ENCODE data around the gene GLDC.
"Not testable (repeated sequence)": the region's sequence is repeated elsewhere in the genome, so short reads cannot be mapped to it uniquely, and the experiment has no call there.

Gene GLDC

DNA sequence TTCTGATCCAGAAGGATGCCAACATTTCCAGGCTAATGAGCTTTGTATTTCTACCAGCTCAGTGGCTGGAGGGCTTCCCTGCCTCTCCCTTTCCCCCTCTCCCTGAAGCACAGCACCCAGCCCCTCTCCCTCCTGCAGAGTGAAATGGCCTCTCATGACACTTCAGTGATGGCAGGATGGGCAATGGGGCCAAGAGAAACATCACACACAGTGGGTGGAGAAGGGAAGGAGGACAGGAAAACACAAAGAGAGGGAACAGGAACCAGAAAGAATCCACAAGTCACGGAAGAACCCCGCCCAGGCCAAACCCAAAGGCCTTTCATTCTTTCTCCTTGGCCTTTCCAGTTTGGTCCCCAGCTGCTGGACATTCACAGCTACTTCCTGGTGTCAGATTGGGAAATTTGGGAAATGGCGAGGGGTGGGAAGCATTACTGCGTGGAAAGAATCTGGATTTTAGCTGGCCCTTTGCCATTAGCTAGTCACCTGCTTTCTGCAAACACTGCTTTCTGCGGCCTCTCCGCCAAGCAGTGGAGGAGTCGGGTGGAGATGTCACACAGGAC lies 82.6 kb downstream of the GLDC start:
- DNase-seq = no peak

DNA sequence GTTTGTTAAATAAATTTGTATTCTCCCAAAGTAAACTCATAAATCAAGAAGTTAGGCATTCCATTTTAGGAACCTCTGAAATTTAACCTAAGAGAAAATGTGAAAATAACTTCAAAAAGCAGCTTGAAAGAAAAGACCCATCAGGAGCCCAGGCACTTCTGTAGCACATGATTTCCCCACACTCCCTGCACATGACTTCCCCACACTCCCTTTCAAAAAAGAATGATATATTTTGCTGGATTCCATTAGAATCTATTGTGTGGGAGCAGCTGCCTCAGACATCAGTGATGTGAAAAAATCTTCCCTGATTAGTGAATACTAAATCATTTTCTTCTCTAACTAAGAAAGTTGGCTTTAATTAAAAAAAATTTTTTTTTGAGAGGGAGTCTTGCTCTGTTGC lies 83.3 kb downstream of the GLDC start:
- no peak for DNase-seq

DNA sequence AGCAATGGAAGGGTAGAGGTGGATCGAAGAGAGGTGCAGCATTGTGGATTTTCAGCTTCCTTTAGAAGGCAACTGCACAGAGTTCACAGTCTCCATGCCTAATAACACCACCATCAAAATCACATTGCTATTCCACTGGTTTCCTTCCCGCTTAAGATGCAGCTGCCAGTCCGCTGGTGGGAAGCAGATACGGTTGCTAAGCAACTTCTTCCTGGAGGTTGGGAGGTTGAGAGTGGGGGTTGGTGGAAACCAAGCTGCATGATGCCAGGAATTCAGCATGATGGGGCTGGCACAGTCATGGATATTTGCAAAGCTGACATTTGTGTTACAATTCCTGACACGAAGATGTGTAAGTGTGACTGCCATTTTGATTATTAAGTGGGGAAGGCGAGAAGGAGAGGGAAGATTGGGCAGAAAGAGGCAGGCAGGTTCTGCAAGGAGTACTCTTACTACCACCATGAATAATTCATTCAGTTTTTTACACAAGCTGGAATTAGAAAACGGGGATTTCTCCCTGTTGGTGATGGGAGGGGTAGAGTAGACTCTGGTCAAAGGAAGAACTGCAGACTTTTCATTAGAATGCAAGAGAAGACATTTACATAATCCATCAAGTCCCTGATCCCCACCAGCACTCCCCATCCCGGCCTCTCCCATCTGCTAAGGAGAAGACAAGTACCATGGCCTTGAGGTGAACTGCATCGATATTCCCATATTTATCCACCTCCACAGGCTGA lies 87.5 kb downstream of the GLDC start:
- no peak for DNase-seq

DNA sequence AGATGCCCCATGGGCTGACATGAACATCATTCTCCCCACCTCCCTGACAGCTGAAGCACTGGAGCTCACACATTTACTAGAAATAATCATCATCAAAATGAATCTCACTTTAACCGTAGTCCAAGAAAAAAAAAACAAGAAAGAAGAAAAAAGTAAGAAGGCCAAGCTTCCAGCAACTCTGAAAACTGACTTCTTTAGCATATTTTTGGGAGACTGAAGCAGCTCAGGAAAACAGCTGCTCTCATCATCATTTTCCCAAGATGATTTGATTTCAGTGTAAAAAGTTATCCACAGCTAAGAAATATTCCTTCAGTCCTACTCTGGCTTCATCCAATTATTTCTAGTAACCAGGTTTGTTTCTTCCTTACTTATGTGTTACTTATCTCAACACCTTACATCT lies 91.7 kb downstream of the GLDC start:
- DNase-seq = no peak

DNA sequence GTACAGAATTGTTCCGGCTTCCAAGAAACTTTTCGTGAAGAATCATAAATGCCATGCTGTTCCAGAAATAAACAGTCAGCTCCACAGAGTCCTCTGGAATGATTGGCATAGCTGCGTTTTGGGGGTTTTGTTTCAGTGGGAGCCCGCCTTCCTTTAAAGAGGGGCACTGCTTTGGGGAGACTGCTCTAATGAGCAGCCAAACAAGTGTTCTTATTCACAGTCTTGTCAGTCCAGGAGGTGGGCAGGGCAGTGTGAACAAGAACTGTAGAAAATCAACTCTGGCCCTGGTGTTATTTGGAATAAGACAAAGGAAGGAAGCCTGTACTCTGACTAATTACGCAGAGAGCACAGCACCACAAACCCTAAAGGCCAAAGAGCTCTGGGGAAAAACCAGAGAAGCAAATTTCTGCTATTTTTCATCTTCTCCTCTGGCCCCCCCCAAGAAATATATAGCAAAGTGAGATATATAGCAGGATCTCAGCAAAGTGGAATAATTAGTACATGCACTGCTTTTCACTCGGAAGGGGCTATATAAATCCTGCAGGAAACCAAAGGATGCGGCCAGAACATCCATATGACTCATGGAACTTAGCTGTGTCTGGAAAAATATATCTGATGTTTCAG lies 92.9 kb downstream of the GLDC start:
- no peak for DNase-seq

DNA sequence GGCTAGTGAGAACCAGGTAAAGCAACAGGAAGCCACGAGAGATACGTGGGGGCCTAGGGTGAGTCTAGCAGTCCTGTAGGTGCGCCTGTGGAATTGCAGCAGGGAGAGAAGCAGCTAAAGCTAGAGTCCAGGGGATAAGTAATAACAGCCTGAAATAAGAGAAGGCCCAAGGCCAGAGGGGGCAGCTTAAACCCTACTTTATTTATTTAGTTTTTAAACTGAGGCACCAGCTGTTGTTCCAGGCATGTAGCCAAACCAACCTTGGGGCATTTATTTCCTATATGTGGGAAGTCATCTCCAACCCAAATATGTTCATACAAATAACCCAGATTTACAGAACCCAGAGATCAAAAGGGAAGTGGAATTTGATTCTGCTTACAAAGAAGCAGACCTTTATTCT lies 93.5 kb downstream of the GLDC start:
- no peak for DNase-seq

DNA sequence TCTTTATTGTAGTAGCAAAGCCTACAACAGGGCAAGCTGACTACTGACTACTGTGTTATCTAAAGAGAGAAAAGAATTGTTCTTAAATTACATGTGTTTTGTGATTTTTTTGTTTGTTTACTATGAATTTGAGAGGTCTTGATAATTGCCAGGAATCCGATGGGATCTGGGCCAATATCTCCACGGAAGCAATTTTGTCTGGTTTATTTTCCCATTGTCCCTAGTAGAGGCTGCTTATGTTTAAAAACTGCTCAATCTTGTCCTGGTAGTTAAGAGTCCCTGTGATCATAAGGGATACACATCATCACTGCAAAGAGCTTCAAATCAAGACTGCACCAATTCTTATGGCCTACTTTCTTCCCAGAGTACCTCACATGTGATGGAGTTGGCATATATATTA lies 94.4 kb downstream of the GLDC start:
- no peak for DNase-seq

DNA sequence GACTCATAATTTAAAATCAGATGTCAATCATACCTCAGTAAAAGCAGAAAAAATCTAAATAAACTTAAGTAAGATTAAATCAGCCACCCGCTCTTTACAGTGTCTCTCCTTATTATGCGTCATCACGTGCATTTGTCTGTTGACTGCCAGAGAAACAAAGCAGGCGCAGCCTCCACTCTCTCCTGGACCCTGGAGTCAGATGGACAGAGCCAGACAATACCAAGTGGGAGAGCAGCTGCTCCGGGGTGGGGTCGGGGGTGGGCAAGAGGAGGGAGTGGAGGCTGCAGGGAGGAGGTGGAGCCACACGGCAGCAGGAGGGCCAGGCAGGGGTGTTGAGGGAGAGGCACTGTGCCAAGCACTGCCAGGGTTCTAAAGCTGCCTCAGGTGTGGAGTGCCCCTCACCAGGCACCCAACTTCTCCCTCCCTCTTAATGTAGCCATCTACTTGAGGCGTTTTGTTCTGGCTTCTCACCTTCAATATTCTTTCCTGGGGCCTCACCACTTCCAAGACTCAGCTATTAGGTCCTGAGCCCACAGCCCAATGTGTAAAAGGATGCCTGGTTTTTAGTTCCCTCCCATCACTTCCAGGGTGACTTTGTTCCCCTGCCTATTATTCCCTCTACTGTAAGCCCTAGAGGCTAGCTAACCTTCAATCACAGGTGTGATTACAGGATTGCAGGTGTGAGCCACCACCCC lies 96.3 kb downstream of the GLDC start:
- no peak for DNase-seq

DNA sequence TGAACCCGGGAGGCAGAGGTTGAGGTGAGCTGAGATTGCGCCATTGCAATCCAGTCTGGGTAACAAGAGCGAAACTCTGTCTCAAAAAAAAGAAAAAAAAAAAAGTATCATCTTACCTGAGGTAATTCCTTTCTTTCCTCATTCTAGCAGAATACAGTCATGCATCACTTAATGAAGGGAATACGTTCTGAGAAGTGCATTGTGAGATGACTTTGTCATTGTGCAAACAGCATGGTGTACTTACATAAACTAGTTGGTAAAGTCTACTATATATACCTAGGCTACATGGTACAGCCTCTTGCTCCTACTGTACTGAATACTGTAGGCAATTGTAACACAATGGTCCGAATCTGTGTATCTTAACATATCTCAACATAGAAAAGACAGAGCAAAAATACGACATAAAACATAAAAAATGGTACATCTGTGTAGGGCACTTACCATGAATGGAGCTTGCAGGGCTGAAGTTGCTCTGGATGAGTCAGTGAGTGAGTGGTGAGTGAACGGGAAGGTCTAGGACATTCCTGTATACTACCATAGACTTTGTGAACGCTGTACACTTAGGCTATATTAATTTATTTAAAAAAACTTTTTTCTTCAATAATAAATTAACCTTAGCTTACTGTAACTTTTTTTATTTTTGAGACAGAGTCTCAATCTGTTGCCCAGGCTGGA lies 100.4 kb downstream of the GLDC start:
- no peak for DNase-seq

DNA sequence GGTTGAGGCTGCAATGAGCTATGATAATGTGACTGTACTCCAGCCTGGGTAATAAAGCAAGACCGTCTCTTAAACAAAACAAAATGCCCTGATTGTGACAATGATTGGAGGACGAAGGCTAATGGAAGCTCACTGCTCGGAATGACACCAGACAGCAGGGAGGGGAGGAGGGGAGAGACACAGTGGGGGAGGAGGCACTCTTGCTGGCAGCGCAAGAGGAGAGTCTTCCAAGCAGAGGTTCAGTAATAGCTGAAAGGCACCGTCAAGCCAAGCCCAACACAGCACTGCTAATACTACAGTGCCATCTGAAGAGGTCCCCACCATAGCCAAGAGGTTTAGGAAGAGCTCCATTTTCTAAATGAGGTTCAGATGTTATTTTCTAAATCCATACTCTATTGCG lies 102.3 kb downstream of the GLDC start:
- DNase-seq = no peak

DNA sequence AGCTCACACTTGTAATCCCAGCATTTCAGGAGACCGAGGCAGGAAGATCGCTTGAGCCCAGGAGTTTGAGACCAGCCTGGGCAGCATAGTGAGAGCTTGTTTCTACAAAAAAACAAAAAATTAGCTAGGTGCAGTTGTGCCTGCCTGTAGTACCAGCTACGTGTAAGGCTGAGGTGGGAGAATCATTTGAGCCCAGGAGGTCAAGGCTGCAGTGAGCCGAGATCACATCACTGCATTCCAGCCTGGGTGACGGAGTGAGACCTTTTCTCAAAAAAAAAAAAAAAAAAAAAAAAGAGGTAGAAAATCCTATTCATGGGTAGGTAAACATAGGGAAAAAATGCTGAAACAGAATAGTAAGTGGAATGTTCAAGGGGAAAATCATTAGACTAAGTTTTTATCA lies 102.9 kb downstream of the GLDC start:
- not testable (repeated sequence) for DNase-seq

DNA sequence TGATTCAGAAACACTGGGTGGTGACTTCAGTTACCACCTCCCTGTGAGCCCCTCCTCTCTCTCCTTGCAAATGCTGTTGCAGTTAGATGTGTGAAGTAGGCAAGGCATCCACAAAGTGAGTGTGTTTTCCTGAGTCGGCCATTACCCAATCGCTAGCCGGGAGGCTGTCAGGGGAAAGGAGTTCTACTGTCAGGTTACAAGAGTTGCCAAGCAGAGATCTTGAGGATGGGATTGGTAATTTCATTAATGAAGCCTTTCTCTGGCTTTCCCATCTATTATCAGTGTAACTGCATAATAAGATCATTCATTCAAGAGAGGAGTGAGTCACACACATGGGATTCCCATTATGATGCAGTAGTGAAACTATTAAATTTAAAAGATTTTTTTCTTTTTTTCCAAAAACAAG lies 106.9 kb downstream of the GLDC start:
- DNase-seq = no peak

DNA sequence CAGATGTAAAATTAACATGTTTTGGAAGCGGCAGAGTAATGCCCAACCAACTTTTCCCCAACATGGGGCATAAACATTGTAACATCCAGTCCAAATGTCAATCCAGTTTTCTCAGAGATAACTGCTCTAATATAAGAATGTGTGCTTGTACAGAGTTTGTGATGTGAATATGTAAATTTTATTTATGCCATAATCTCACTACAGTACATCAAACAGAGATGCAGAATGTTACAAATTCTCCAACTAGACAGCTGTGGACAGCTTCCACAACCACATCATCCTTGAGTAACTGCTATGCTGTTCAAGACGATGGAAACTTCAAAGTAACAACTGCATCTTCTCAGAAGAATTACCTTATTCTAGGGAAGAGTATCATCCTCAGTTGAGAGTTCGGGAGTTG lies 109.9 kb downstream of the GLDC start:
- DNase-seq = no peak

DNA sequence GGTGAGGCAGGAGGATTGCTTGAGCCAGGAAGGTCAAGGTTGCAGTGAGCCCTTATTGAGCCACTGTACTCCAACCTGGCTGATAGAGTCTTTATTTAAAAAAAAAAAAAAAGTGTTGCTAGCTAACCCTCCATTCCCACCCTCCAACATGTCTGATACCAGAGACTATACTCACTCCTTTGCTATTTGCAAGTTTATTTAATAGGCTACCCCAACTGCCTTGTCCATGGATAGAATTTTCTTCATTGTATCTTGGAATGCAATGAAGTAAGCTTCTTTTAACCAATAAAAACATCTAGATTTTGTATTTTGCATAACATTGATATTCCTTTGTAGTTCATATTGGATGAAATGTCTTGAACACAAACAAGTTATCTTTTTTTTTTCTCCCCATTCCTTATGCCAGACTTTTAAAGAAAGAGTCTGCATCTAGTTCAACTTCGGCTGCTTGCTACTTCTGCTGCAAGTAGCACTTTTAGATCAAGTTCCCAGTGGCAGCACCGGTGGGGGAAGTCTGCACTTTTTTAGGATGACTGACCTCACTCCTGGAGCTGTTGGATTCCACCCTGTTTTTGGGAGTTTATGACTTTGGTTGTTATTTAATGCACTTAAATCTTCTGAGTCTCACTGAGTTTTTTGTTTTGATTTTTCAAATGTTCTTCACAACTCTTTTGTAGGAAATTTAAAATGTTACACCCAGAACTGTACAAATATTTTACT lies 120.0 kb downstream of the GLDC start:
- no peak for DNase-seq

DNA sequence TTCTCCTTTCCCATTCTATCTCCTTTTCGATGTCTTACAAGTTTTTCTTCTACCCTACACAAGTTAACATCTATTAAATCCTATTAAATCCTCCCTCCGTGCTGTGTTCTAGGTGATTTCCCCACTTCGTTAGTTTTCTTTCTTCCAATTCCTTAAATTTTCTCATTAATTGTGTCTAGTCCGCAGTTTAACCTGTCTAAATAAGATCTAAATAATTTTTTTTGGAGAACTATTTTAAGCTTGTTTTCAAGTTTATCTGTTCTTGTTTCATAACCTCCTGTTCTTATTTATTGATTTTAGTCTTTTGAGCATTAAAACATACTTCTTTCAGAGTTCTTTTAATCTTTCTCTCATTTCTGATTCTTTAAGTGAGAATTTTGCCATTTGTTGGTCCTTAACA lies 123.3 kb downstream of the GLDC start:
- DNase-seq = no peak

DNA sequence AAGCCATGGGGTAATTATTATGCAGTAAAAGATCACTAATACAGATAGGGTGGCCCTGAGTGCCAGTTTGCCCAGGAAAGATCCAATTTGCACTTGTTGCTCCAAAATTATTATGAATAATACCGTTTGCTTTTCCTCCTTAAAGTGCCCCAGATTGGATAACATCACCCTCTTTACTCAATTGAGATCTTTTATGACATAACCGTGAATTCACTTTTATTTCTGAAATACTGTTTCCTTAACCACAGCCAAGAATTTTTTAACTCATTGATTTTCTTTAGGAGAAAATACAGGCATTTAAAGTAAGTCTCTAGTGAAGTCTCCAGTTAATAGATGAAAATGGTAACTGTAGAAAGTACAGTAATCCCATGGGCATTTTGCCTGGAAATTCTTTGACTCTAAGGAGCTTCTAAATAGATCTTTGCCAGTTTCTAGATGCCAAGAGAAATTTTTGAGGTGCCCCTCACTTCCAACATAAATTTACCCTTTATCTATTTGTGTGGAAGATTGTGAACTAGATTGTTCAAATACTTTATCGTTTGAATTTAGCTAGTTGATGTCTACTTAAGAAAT lies 133.4 kb downstream of the GLDC start:
- DNase-seq = no peak

DNA sequence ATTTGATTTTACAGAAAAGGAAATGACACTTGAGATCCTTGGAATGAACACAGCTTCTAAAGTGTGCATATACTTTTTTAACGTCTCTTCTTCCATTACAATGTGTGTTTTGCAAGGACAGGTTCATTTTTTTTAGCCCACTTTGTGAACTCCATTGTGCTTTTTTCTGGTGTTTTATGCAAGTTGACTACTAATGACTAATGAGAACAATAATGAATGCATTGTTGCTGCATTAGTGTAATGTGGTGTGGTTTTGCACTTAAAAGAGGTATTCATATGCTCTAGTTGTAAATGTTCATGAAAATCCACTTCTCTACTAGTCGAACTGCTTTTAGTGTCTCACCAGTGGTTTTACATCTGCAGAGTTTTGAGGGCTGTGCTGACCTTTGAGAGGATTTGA lies 139.0 kb downstream of the GLDC start:
- no peak for DNase-seq

DNA sequence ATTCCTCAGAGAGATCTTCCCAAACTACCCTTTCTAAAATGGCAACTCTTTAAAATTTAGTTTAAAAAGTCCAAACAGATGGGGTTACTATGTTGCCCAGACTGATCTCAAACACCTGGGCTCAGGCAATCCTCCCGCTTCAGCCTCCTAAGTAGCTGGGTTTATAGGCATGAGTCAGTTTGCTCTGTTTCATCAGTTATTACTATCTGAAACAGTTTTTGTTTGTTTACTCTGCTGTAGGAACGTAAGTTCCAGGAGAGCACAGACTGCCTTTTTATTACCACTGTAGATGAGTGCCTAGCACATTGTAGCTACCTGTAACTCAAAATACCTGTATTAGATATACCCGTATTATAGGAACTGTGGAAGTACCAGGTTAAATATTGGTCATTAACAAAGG lies 143.1 kb downstream of the GLDC start:
- no peak for DNase-seq

DNA sequence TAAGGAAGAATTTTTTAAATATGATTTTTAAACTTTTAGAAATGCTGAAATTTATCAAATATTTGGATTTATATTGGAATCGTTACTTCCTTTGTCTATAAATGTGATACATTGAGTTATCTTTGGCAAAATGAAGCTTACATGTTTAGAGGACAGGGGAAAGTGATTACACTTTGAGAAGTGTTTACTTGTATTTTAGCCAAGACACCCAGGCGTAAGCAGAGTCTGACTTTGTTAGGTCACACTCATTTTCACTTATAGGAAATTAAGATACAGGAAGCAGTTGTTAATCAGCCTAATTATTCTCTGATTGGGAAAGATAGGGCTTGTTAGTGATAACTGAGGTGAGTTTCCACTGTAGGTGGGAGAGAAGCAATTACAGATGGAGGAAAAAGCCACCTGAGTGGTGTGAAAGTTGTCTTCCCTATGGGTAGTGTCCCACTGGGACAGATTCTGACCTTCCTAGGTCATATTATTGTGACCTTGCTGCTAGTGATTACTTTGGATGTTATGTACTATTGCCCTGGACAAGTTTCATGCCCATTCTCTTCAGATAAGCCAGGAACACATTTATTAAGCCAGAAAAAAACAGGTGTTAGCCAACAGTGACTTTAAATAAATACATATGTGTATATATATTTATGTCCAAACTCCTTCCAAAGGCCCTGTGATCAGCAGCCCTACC lies 143.9 kb downstream of the GLDC start:
- no peak for DNase-seq

DNA sequence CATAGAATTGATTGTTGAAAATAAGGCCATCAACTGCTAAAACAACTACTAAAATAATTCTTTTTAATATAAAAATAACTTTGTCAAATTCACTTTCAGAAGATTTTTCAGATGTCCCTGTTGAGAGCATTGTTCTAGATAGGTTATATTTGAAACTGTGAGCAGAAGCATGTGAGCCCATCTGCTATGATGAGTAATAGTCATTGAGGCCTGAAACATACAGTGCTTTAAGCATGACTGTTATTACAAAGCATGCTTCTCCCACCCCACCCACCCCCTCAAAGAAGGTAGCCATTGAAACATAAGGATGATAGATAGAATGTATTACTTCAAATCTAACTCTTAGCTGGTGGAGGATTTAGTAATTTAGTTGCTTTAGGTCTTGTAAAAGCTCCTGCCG lies 146.5 kb downstream of the GLDC start:
- no peak for DNase-seq

DNA sequence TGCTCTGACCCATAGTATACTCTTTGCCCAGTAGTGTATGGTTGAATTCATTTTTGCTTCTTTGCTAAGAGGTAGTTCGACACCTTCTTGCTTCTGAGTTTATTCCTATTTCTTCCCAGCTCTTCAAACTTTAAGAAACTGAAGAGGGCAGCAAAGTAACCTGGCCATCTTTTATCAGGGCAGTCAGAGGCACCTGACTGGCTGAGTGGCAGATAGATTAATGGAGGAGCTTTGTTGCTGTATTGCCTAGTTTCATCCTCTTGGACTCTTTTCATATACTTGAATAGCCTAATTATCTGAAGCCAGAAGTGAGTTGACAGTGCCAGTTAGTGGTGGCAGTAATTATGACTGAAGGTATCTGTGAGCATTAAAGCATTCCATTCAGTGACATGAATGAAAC lies 150.1 kb downstream of the GLDC start:
- DNase-seq = no peak

DNA sequence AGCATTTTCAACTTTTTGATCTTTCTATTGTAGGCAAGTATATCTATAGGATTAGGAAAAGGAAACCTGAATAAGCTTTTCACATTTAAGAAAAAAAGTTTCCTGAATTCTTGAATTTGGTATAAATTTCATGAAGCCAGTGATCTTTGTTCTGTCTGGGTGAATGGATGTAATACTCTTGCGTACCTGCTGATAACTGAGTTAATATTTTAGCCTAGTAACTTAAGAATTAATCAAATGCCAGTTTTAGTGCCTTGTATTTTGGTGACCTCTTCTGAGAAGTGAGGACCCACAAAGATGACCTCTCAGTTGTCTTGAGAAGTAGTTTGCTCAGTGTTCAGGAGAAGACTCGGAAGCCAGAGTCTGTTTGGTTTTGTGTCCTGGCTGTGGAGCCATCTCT lies 154.7 kb downstream of the GLDC start:
- DNase-seq = no peak

Measured in stimulated activated CD8-positive, alpha-beta memory T cell treated with anti-CD3 and anti-CD28 coated beads, Interleukin-4, amount 100 ng/mL, for 48 hours (primary cell).